K562 (cell line): Measurements from ENCODE around the gene NDST3.

Experiments
- CEBPG ChIP-seq, 3 experiments: fragments of 200-800 bp in 1 of 3; sonication (Bioruptor generic) in 1 of 3; sonication (generic) in 1 of 3; formaldehyde crosslinking in 1 of 3; IDR thresholded peaks in 2 of 3; conservative IDR thresholded peaks in 1 of 3; 2 replicates each; pipeline versions ENCODE4 v1.6.1 to v1.8.0; 2016 to 2022; ENCODE audit warnings: missing compliant biosample characterization in 2 of 3, missing genetic modification characterization in 2 of 3, mild to moderate bottlenecking in 1 of 3, missing genetic modification reagents in 1 of 3
- ZNF41 ChIP-seq: fragments of 250-450 bp; sonication (Bioruptor Pico); conservative IDR thresholded peaks from 2 replicates; pipeline ENCODE4 v1.4.0; 2020; ENCODE audit warnings: mild to moderate bottlenecking

- no peak for TF ChIP-seq ZNF41 (CRISPR knock-in tag)
- TF ChIP-seq CEBPG (CRISPR knock-in tag; IDR thresholded peaks at IDR 0.05), result no peak
- TF ChIP-seq CEBPG (tag; conservative IDR thresholded peaks at IDR 0.05 in 1 of 2, IDR thresholded peaks at IDR 0.05 in 1 of 2), result no peak
Measured at GRCh38 chr4:118290951-118291350, 256.7 kb downstream of the NDST3 start.
